ENCODE data around the gene C1QL1.
A peak's percentile ranks its signal among the peaks of the same experiment; 100 is the strongest.

C1QL1 gene

DNA sequence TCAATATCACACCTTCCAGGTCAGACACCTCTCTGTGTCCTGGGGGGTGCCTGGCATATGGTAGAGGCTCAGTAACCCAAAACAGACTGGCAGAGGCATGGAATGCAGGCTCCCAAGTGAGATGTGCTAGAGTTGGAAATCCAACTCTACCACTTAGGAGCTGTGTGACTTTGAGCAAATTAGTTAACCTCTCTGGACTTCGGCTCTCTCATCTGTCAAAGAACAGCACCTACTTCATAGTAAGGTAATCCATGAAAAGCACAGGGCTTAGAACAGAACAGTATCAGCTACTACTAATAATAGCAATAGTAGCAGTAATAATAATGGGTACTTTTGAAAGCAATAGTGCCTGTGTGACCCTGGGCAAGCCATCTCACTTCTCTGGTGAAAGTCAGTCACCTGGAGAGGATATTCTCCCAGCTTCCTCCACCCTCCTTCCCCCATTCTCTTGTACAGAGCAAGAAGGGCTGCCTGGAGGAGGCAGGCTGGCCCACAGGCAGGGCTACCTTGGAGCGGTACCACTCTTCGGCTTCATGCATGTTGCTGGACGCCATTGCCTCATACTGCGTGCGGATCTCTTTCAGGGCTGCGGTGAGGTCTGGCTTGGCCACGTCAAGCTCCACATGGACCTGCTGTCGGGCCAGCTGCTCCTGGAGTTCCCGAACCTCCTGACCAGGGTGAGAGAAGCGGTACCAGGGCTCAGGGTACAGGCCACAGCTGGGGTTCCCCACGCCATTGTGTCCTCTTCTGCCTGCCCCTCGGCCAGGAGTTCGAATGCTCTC lies 55.1 kb downstream of the C1QL1 start:
- DNase-seq, result no peak

DNA sequence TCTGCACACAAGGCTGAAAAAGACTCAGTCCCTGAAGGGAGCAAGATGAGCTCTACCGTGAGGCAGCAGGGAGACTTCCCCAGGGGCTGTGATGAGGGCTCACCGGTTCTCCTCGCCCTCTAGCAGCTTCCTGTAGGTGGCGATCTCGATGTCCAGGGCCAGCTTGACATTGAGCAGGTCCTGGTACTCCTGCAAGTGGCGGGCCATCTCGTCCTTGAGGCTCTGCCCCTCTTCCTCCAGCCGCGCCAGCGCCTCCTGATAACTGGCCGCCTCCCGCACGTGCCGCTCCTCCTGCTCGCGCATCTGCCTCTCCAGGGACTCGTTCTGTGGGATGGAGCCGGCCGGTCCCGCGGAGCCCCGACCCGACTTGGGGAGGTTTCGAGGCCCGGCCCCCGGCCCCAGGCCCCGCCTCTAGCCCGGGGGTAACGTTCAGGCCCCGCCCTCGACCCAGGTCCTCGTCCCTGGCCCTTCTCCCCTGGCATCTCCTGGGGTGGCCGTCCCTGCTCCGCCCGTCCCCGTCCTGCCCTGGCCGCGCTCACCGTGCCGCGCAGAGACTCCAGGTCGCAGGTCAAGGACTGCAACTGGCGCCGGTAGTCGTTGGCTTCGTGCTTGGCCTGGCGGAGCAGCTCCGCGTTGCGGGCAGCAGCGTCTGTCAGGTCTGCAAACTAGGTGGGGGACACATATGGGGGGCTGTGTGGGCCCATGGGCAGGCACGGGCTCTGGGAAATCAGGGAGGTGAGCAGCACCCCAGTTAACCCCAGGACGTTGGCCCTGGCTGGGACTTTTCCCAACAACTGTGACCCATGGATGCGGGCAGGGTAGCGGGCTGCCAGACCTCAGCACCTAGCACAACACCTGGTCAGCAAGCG lies 56.7 kb downstream of the C1QL1 start:
- peak; percentile 83 for DNase-seq

- DNase-seq, result no peak
Observed at GRCh38 chr17:44910231-44911106, 57.6 kb downstream of the C1QL1 start.
